GM21515 (cell line): Measurements from ENCODE around the gene SORCS2.

ENCODE experiments used
- ATAC-seq: cut with Tn5 transposase; IDR thresholded peaks from one replicate; pipeline ENCODE4 v1.9.1; 2021; ENCODE audit not compliant: unreplicated experiment

The SORCS2 gene

DNA sequence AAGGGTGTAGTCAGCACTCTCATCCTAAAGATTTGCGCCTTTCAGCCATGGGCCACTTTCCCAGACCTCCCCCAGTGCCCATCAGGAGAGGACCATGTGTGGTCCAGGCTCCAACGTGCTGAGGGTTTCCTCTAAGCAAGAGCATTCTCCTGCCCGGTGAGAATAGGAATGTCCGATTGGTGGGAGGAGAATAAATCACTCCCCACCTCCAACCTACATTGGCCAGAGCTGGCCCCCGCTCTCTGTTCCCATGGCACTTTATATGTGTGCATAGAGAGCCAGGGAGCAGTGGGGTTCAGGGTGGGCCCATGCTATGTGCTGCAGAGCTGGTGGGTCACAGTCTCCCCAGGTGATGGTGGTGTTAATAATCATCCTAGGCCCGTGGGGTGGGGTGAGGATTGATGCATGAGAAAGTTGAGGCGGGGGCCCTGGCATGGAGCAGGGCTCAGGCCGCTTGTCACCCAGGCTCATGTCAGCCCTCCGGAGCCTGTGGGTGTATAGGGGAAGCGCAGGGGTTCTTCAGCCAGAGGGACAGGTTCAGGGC lies 6.8 kb upstream of the SORCS2 start:
- no peak for ATAC-seq

- ATAC-seq, result no peak
Observed at GRCh38 chr4:7186031-7186430, 6.3 kb upstream of the SORCS2 start.

DNA sequence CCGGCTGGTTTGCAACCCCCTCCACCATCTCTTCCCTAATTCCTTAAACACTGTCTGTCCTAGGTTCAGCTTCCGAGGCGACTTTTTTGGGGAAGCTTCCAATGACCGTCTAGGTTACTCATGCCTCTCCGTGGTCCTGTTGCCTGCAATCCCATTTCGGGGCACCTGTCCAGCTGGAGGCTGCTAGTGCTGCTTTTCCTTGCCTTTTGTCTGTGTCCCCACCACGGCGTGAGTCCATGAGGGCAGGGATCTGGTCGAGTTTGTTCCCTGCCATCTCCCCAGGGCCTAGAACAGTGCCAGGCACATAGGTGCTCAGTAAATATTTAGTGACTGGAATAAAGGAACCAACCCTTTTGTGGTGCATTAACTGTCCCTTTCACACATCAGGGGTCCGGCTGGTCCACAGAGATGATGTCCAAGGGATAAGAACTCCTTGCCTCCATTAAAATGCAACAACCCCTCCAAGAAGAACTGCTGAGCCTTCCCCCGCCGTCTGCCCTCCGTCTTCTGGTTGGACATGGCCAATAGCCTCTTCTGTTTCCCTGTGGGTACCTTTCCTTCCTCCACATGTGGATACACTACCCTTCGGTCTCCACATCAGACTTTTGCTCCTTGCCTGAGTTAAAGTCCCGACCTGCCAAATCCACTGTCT lies 5.7 kb upstream of the SORCS2 start:
- ATAC-seq, result no peak

GRCh38 chr4:7187168-7187535 lies 5.2 kb upstream of the SORCS2 start:
- ATAC-seq, result no peak

DNA sequence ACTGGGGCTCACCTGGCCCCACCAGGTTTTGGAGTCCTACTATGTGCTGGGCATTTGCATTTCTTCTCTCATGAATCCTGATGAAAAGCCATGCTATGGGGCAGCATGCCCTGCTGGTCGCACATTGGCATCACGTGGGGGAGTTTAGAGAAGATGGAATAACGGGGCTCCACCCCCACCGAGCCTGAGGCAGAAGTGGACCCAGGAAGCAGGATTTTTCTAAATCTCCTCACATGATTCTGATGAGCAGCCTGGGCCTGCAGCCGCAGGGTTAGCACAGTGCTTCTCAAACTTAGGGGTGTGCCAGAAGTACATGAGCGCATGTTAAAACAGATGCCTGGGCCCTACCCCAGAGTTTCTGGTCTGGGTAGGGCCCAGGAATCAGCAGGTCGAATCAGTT lies 4.6 kb upstream of the SORCS2 start:
- no peak for ATAC-seq

DNA sequence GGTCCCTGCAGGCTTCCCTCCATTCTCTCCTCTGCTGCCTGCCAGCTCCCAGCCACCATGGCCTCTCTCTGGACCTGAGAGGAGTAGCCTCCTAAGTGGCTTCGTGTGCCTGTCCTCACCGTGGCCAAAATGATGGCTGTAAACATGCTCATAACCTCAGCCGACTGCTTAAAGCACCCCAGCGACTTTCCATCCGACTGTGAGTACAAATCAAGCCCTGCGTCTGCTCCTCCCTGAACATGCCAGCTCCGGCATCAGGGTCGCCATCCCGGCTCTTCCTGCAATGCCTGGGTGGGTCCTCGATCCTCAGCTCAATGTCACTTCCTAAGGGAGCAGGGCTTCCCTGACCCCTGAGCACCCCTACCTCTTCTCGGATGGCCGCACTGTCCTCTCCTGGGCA lies 3.3 kb upstream of the SORCS2 start:
- ATAC-seq, result no peak

GRCh38 chr4:7189475-7190277 lies 2.7 kb upstream of the SORCS2 start:
- ATAC-seq, result no peak

- no peak for ATAC-seq
Observed at GRCh38 chr4:7190278-7190594, 2.1 kb upstream of the SORCS2 start.

- no peak for ATAC-seq
Observed at GRCh38 chr4:7190691-7191545, 1.4 kb upstream of the SORCS2 start.

- ATAC-seq, result no peak
Observed at GRCh38 chr4:7191546-7192251, 639 bp upstream of the SORCS2 start.

DNA sequence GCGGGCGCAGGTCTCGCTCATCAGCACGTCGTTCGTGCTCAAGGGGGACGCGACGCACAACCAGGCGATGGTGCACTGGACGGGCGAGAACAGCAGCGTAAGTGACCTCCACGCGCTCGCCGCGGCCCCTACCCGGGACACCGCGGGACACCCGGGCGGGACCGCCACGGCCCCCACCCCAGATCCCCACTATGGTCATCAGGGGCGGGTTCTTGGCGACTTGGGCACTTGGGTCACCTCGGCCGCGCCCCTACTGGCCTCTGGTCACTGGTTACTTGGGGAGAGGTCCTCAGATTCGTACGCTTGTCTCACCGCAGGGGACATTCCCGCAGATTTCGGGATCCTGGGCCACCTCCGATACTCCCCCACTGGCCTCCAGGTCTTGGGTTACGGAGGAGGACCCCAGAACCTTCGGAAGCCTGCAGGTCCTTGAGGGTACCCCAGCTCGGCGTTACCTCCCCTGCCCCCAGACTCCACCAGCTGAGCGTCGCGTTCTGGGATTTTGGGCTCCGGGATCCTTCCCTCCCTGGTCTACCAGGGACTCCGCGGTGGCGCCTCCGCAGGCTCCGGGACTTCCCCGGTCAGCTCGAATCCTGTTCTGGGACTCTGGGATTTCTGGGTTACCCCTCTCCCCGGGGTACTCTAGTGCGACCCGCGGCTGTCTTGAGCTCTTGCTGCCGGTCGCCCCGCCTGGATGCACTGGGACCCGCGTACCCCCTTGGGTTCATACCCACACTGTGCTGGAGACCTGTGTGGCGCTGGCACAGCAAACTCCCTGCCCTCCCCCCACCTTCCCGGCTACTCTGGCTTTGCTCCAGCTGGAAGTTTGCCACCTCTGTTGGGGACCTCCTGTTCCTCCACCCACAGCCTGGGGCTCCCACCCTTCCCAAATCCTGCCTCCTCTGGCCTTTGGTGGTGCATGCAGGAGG lies 956 bp downstream of the SORCS2 start:
- ATAC-seq, result no peak

GRCh38 chr4:7194251-7195140 lies 2.2 kb downstream of the SORCS2 start:
- ATAC-seq, result no peak

DNA sequence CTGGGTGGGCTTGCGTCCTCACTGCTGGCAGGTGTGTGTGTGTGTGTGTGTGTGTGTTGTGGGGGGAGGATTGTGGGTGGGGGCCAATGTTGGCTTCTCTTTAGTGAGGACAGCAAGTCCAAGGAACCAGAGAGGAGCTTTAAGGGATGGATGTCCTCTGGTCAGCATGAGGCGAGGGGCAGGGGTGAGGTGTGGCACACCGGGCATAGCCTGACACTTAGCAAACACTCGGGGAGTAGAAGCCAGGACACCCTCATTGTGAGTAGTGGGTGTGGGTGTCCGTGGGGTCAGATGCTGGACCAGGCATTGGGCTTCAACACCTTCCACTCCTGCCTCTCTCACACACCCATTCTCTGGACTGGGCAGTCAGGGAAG lies 2.8 kb downstream of the SORCS2 start:
- ATAC-seq, result no peak

DNA sequence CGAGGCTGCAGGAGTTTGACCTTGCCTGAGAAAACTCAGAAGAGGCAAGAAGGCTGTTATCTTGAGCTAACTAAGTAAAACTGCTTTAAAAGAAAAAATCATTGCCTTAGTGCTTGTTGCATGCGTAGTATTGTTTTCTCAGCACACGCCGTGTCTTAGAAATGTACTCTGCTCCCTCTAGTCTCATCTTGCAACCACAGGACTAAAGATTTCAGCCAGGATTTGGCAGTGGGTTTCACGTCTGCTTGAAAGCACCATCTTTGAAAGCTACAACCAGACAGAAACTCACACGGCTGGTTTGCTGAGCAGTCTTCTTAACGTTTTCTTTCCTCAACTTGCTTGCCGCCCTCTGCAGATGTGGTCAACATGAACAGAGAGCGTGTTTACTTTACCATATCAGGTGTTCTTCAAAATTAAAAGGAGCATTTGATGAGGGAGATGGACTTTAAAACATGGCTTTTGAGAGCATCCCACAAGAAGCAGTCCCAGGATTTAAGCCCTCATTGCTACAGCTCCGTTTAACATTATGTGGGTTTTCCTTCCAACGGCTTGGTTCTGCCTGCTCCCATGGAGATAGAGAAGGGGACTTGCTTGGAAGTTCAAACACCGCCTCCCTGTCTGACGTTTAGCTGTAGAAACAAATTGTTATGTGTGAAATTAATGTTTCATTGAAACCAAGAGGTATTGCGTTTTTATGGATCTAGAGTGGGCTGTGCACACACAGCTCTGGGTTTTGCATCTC lies 3.4 kb downstream of the SORCS2 start:
- no peak for ATAC-seq

- ATAC-seq, result no peak
Observed at GRCh38 chr4:7196288-7196651, 3.9 kb downstream of the SORCS2 start.

- ATAC-seq, result no peak
Observed at GRCh38 chr4:7196736-7197135, 4.4 kb downstream of the SORCS2 start.

GRCh38 chr4:7197910-7198309 lies 5.6 kb downstream of the SORCS2 start:
- no peak for ATAC-seq

DNA sequence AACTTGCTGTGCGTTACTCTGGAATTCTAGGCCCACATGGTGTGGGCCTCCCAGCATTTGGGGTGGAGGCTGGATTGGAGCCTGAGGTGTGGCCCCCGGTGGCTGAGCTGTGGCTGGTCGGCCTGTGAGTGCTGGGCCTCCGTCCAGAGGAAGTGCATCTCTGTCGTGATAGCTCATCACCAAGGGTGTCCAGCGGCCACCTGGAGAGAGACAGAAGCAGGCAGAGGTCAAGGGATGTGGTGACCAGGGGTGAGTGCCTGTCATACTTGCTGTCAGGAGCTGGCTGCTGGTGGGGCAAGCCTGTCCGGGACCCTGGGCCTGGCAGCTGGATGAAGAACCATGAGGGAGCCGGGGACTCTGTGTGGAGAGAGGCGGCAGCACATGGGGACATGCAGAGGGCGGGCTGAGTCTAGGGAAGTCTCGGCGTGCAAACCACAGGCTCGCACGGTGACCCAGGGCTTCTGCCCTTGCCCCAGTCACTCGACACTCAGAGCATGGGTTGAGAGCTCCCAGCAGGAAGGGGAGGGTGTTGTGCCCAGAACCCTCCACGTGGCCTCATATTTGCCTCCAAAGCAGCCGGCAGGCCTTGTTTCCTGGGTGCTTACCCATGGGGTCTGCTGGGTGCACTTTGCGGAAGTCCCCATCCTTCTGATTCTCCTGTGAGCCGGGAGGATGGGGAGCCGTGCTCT lies 6.2 kb downstream of the SORCS2 start:
- ATAC-seq, result no peak
